H9 (cell line): ENCODE data around the gene DERA. TPM values are rescaled to one million over a fixed set of nuclear protein-coding genes. Genes with fewer than 3 reads are reported as not detected.

Experiments used
- DNase-seq: peaks from one replicate; pipeline ENCODE4 v3.0.0-alpha.2; 2017
- H2AFZ ChIP-seq: one replicate; pipeline ENCODE4 v1.6.1; 2013; ENCODE audit warnings: mild to moderate bottlenecking, low read length, control low read depth, moderate library complexity
- H2AK5ac ChIP-seq: 2 replicates; pipeline ENCODE4 v1.6.1; 2013; ENCODE audit warnings: low read length, control low read depth, mixed read lengths; ENCODE audit not compliant: insufficient read length
- H2BK120ac ChIP-seq: one replicate; pipeline ENCODE4 v1.6.1; 2013; ENCODE audit warnings: low read depth, mild to moderate bottlenecking, low read length, control low read depth, inconsistent platforms; ENCODE audit not compliant: poor library complexity, severe bottlenecking
- H2BK12ac ChIP-seq: 2 replicates; pipeline ENCODE4 v1.6.1; 2013; ENCODE audit warnings: low read length, control low read depth, mixed read lengths, low read depth; ENCODE audit not compliant: insufficient read length
- H2BK15ac ChIP-seq: 2 replicates; pipeline ENCODE4 v1.6.1; 2013; ENCODE audit warnings: low read depth, low read length, control low read depth
- H2BK20ac ChIP-seq: one replicate; pipeline ENCODE4 v1.6.1; 2013; ENCODE audit warnings: low read depth, mild to moderate bottlenecking, low read length, control low read depth, inconsistent platforms; ENCODE audit not compliant: poor library complexity, severe bottlenecking
- H2BK5ac ChIP-seq: 2 replicates; pipeline ENCODE4 v1.6.1; 2013; ENCODE audit warnings: low read length, control low read depth, mixed read lengths; ENCODE audit not compliant: insufficient read length
- H3K14ac ChIP-seq: 2 replicates; pipeline ENCODE4 v1.6.1; 2013; ENCODE audit warnings: low read length, control low read depth; ENCODE audit not compliant: insufficient read depth
- H3K18ac ChIP-seq: 2 replicates; pipeline ENCODE4 v1.6.1; 2013; ENCODE audit warnings: low read depth, mild to moderate bottlenecking, mixed read lengths, low read length, control low read depth; ENCODE audit not compliant: insufficient read length
- H3K23ac ChIP-seq: 2 replicates; pipeline ENCODE4 v1.6.1; 2013; ENCODE audit warnings: low read length, control low read depth, mixed read lengths, low read depth; ENCODE audit not compliant: insufficient read length
- H3K23me2 ChIP-seq: 2 replicates; pipeline ENCODE4 v1.6.1; 2013; ENCODE audit warnings: low read depth, mild to moderate bottlenecking, mixed read lengths, low read length, control low read depth; ENCODE audit not compliant: insufficient read length, poor library complexity, severe bottlenecking
- H3K27ac ChIP-seq: 2 replicates; pipeline ENCODE4 v1.5.1; 2013; ENCODE audit warnings: low read length, control low read depth, mixed read lengths, low read depth; ENCODE audit not compliant: insufficient read length
- H3K27me3 ChIP-seq: 2 replicates; pipeline ENCODE4 v1.6.1; 2013; ENCODE audit warnings: low read length, control low read depth, inconsistent platforms; ENCODE audit not compliant: insufficient read depth
- H3K4ac ChIP-seq: 2 replicates; pipeline ENCODE4 v1.6.1; 2013; ENCODE audit warnings: low read depth, mild to moderate bottlenecking, control low read depth, inconsistent platforms, low read length, moderate library complexity
- H3K4me1 ChIP-seq: 2 replicates; pipeline ENCODE4 v1.6.1; 2013; ENCODE audit warnings: low read length, control low read depth, inconsistent platforms; ENCODE audit not compliant: insufficient read depth
- H3K4me2 ChIP-seq: 2 replicates; pipeline ENCODE4 v1.6.1; 2013; ENCODE audit warnings: low read length, control low read depth, mixed read lengths; ENCODE audit not compliant: insufficient read length, insufficient read depth
- H3K56ac ChIP-seq: 2 replicates; pipeline ENCODE4 v1.6.1; 2013; ENCODE audit warnings: low read depth, mild to moderate bottlenecking, mixed read lengths, low read length, control low read depth; ENCODE audit not compliant: insufficient read length
- H3K79me1 ChIP-seq: 2 replicates; pipeline ENCODE4 v1.6.1; 2013; ENCODE audit warnings: low read depth, mild to moderate bottlenecking, moderate library complexity, low read length, control low read depth, inconsistent platforms; ENCODE audit not compliant: insufficient read depth, poor library complexity, severe bottlenecking
- H3K79me2 ChIP-seq: 2 replicates; pipeline ENCODE4 v1.6.1; 2013; ENCODE audit warnings: low read length, control low read depth, inconsistent platforms; ENCODE audit not compliant: insufficient read depth
- H3K9ac ChIP-seq: 2 replicates; pipeline ENCODE4 v1.6.1; 2013; ENCODE audit warnings: low read length, control low read depth, mixed read lengths; ENCODE audit not compliant: insufficient read length; ENCODE audit errors: extremely low read depth
- H3K9me3 ChIP-seq: one replicate; pipeline ENCODE4 v1.6.1; 2013; ENCODE audit warnings: low read depth, low read length, inconsistent platforms; ENCODE audit not compliant: control insufficient read depth
- H3T11ph ChIP-seq: one replicate; pipeline ENCODE4 v1.6.1; 2013; ENCODE audit warnings: mild to moderate bottlenecking, low read length, control low read depth, inconsistent platforms
- H4K20me1 ChIP-seq: one replicate; pipeline ENCODE4 v1.6.1; 2013; ENCODE audit not compliant: control insufficient read depth, insufficient read length, insufficient read depth
- H4K5ac ChIP-seq: 2 replicates; pipeline ENCODE4 v1.6.1; 2013; ENCODE audit warnings: low read depth, mild to moderate bottlenecking, mixed read lengths, low read length, control low read depth; ENCODE audit not compliant: insufficient read length
- H4K8ac ChIP-seq: replicated peaks from 2 replicates; pipeline ENCODE4 v1.6.1; 2013; ENCODE audit warnings: low read length, control low read depth, mixed read lengths, low read depth; ENCODE audit not compliant: insufficient read length
- H4K91ac ChIP-seq: 2 replicates; pipeline ENCODE4 v1.6.1; 2013; ENCODE audit warnings: low read depth, mild to moderate bottlenecking, moderate library complexity, mixed read lengths, low read length, control low read depth; ENCODE audit not compliant: insufficient read length
- H3K27ac Mint-ChIP-seq, 3 experiments: 2 replicates in 2 of 3; 3 replicates in 1 of 3; pipeline ENCODE4 v1.8.0; 2020 to 2021; ENCODE audit warnings: mixed read lengths in 3 of 3, mild to moderate bottlenecking in 1 of 3, moderate library complexity in 1 of 3
- H3K27me3 Mint-ChIP-seq: 2 replicates; pipeline ENCODE4 v1.8.0; 2021; ENCODE audit warnings: low read depth, mild to moderate bottlenecking, moderate library complexity, mixed read lengths
- H3K36me3 Mint-ChIP-seq, 3 experiments: 2 replicates in 2 of 3; 3 replicates in 1 of 3; pipeline ENCODE4 v1.8.0; 2020 to 2021; ENCODE audit warnings: low read depth in 3 of 3, mixed read lengths in 3 of 3; ENCODE audit not compliant: insufficient read depth in 1 of 3
- H3K4me1 Mint-ChIP-seq, 2 experiments: 2 replicates each; pipeline ENCODE4 v1.8.0; 2020; ENCODE audit warnings: mixed read lengths in 2 of 2
- H3K4me3 Mint-ChIP-seq, 2 experiments: 2 replicates in 1 of 2; 3 replicates in 1 of 2; pipeline ENCODE4 v1.8.0; 2020 to 2021; ENCODE audit warnings: mild to moderate bottlenecking in 2 of 2, mixed read lengths in 2 of 2, moderate library complexity in 1 of 2
- H3K9me3 Mint-ChIP-seq, 2 experiments: 2 replicates in 1 of 2; 3 replicates in 1 of 2; pipeline ENCODE4 v1.8.0; 2020; ENCODE audit warnings: mild to moderate bottlenecking in 2 of 2, mixed read lengths in 2 of 2, moderate library complexity in 1 of 2
- CTCF ChIP-seq: fragments of 200-600 bp; sonication (generic); conservative IDR thresholded peaks from 3 replicates; pipeline ENCODE4 v1.8.0; 2021; ENCODE audit warnings: antibody characterized with exemption, mild to moderate bottlenecking
- WGBS: extraction: QIAGEN DNeasy Blood & Tissue Kit; methylation state at CpG from one replicate; pipeline ENCODE4 v1.1.7; 2013; ENCODE audit warnings: missing lambda C conversion rate, low lambda C conversion rate, mixed read lengths; ENCODE audit not compliant: insufficient read length; ENCODE audit errors: extremely low coverage; 5-methylcytosine and 5-hydroxymethylcytosine counted together
- total RNA-seq: library from RNA; stranded (reverse); gene quantifications from 2 replicates; pipeline ENCODE4 v1.2.1, GENCODE V29; 2021

The DERA gene
- total RNA-seq, 1 experiment from 2014 or later, result 20.9 TPM

GRCh38 chr12:15987696-15988095 lies 76.6 kb downstream of the DERA start:
- Histone ChIP-seq H3K4me1 (peaks cover 1% of the 10 kb centered on the region; the same call in 1 of the 2 replicates), H4K5ac (no peak overlapping the region), H2BK15ac (no peak overlapping the region), H2AK5ac (no peak overlapping the region), H3K18ac (no peak overlapping the region), H3K9ac (no peak overlapping the region), H2BK5ac (no peak overlapping the region), H3K14ac (no peak overlapping the region), H3K9me3 (no peaks in the 10 kb centered on the region), H3K23me2 (no peaks in the 10 kb centered on the region), H3K27me3 (no peaks in the 10 kb centered on the region), H3K79me2 (no peaks in the 10 kb centered on the region), H2BK20ac (no peak overlapping the region), H4K91ac (no peak overlapping the region), H3K27ac (no peak overlapping the region), H3K79me1 (no peaks in the 10 kb centered on the region), H2AFZ (no peak overlapping the region), H2BK120ac (no peak overlapping the region), H3K4ac (no peak overlapping the region), H2BK12ac (no peak overlapping the region), H3K4me2 (no peak overlapping the region), H4K20me1 (no peaks in the 10 kb centered on the region), H3K56ac (no peak overlapping the region), H3K23ac (no peak overlapping the region), H4K8ac (no peak overlapping the region), H3T11ph (no peak overlapping the region)
- no peak overlapping the region for H3K4me3 Mint-ChIP-seq
- H3K27ac Mint-ChIP-seq, result no peak overlapping the region
- H3K4me1 Mint-ChIP-seq, result peaks cover 6 to 8% of the 10 kb centered on the region in 2 experiments
- no CpG with 5 or more reads among the region's 11 CpGs for WGBS
- no peak for TF ChIP-seq CTCF
- H3K27me3 Mint-ChIP-seq, result no peaks in the 10 kb centered on the region
- DNase-seq, result no peak
- H3K9me3 Mint-ChIP-seq, result no peaks in the 10 kb centered on the region
- peaks cover 5 to 16% (median 6%) of the 10 kb centered on the region in 3 experiments; a peak in 5 of 7 replicates for H3K36me3 Mint-ChIP-seq
